Body of pancreas (tissue), 4 donors: ENCODE results near the gene KCNK17. TPM values are rescaled to one million over a fixed set of nuclear protein-coding genes. Genes with fewer than 3 reads are reported as not detected.

Experiments used
- ATAC-seq: fragments of 150-250 bp; one replicate; pipeline ENCODE4 v1.9.1; 2016
- DNase-seq, 4 donors: peaks; one replicate each; pipeline ENCODE4 v3.0.0-alpha.2; 2019
- H3K27ac ChIP-seq, 4 donors: fragments of 200-600 bp; sonication (generic); 1 replicate in 3 of 4; 2 replicates in 1 of 4; pipeline versions ENCODE4 v1.5.1 to v1.6.1; 2016 to 2019; ENCODE audit warnings: mild to moderate bottlenecking in 1 of 4, mixed read lengths in 1 of 4, moderate library complexity in 1 of 4
- H3K27me3 ChIP-seq, 2 donors: fragments of 200-600 bp; sonication (generic); one replicate each; pipeline ENCODE4 v1.6.0; 2016; ENCODE audit warnings: mild to moderate bottlenecking in 1 of 2
- H3K36me3 ChIP-seq, 2 donors: fragments of 200-600 bp; sonication (generic); replicated peaks in 1 of 2; 2 replicates each; pipeline ENCODE4 v1.5.1; 2016; ENCODE audit warnings: low read depth in 2 of 2; ENCODE audit not compliant: insufficient read depth in 1 of 2
- H3K4me1 ChIP-seq: fragments of 200-600 bp; sonication (generic); one replicate; pipeline ENCODE4 v1.6.0; 2016
- H3K4me3 ChIP-seq, 2 donors: fragments of 200-600 bp; sonication (generic); 1 replicate in 1 of 2; 2 replicates in 1 of 2; pipeline ENCODE4 v1.5.1; 2016 to 2019
- H3K9me3 ChIP-seq, 3 donors: fragments of 200-600 bp; sonication (generic); 1 replicate in 2 of 3; 2 replicates in 1 of 3; pipeline ENCODE4 v1.5.1; 2016
- POLR2A ChIP-seq, 3 donors: fragments of 450-650 bp; IDR thresholded peaks; one replicate each; pipeline ENCODE4 v1.6.1; 2016; ENCODE audit warnings: antibody characterized with exemption in 3 of 3, mild to moderate bottlenecking in 2 of 3
- whole genome bisulfite sequencing, 2 donors: methylation state at CpG; one replicate each; pipeline ENCODE4 v1.1.5; 2017; 5-methylcytosine and 5-hydroxymethylcytosine counted together
- intact Hi-C: fragments of 100-400 bp; cut with DNase I; formaldehyde crosslinking; loops from one replicate; pipeline ENCODE4 v1.15.1; 2023
- total RNA-seq, 2 donors: library from RNA; depleted of rRNA; stranded (reverse); fragments of >200 nt; gene quantifications; one replicate each; pipeline ENCODE4 v1.1.0, GENCODE V29; 2016
- TF ChIP-seq, protein P1 (sequence below), 7 experiments: fragments of 450-650 bp in 4 of 7; fragments of 200-600 bp in 3 of 7; sonication (generic) in 3 of 7; IDR thresholded peaks; one replicate each; pipeline ENCODE4 v1.5.1; 2016 to 2019; ENCODE audit warnings: antibody characterized with exemption in 7 of 7

The KCNK17 gene
- total RNA-seq, 2 donors from 2014 or later, result 1.6 to 2.3 TPM

DNA sequence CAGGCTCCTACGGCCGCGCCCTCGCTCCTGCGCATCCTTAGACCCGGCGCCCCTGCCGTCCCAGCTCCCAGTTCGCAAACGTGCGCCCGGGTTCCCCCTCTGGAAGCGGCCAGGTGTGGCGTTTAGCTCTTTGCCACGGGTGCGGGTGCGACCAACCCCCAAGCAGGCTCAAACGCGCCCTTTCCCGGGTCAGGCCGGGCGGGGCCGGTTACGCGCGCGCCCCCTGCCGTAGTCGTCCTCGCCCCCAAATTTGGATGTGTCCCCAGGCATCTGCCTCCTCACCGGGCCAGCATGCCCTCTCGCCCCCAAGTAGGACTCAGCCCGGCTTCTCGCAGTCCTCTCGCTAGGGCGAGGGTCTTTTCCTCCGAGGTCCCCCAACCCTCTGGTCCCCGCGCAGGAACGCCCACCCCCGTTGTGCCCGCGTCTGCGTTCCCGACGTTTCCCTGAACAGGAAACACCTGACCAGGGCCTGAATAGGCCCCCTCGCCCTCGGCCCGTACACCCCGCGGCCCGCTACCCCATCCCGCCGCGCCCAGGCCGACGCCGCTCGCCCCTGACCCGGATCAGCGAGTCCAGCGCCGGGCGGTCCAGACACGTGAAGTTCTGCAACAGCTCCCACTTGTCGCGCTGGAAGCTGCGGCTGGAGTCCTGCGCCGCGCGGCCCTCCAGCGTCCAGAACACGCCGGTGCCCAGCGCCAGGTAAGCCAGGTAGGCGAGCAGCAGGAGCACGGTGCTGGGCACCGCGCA is 520 bp downstream of the KCNK17 start:
- no peak for TF ChIP-seq POLR2A (IDR thresholded peaks at IDR 0.05)
- TF ChIP-seq, protein P1, sequence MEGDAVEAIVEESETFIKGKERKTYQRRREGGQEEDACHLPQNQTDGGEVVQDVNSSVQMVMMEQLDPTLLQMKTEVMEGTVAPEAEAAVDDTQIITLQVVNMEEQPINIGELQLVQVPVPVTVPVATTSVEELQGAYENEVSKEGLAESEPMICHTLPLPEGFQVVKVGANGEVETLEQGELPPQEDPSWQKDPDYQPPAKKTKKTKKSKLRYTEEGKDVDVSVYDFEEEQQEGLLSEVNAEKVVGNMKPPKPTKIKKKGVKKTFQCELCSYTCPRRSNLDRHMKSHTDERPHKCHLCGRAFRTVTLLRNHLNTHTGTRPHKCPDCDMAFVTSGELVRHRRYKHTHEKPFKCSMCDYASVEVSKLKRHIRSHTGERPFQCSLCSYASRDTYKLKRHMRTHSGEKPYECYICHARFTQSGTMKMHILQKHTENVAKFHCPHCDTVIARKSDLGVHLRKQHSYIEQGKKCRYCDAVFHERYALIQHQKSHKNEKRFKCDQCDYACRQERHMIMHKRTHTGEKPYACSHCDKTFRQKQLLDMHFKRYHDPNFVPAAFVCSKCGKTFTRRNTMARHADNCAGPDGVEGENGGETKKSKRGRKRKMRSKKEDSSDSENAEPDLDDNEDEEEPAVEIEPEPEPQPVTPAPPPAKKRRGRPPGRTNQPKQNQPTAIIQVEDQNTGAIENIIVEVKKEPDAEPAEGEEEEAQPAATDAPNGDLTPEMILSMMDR (IDR thresholded peaks at IDR 0.05), result no peak
- Histone ChIP-seq H3K36me3 (no peaks in the 10 kb centered on the region), H3K27ac (no peak overlapping the region), H3K9me3 (no peaks in the 10 kb centered on the region), H3K4me3 (no peak overlapping the region), H3K4me1 (peaks cover 18% of the 10 kb centered on the region), H3K27me3 (peaks cover 0 to 4% of the 10 kb centered on the region in 2 donors)
- 0 to 3% methylated on average over 3 to 58 of the region's 80 CpGs for WGBS, 2 donors
- intact Hi-C loops, result loop anchor here (10.0 kb wide), 1 partner anchor 439 kb away; no protein-coding TSS in a partner anchor
- ATAC-seq, result peak; percentile 25
- peak in 2 of 4 donors; percentile 44 to 46 for DNase-seq

DNA sequence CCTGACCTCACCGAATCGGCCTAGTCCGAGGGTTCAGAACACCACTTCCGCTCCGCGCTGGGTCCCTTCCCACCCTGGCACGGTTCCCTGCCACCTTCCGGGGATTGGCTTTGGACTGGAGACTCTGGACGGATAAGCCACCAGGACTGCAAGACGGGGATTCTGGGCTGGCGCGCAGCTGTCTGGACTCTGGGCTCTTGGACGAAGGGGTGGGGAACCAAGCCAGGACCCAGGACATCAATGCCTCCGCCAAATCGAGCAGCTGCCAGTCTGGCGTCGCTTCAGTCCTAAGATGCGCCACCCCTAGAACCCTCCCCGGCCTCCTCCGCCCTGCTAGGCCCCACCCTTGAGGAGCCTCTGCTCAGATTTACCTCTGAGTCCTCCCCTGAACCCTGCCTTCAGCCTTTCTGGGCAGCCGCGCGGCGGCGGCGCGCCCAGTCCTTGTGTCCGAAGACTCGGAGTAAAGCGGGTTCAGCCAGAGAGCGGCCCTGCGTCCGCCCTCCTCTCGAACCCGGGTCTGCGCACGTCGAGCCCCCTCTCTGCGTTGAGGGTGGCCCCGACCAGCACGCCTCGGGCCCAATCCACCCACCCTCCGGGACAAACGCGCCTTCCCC is 1.2 kb downstream of the KCNK17 start:
- TF ChIP-seq POLR2A (IDR thresholded peaks at IDR 0.05), result no peak
- TF ChIP-seq, protein P1 (IDR thresholded peaks at IDR 0.05), result no peak
- 23 to 40% methylated on average over 3 to 45 of the region's 45 CpGs for WGBS, 2 donors
- peaks cover 0 to 4% of the 10 kb centered on the region in 2 donors for H3K27me3 ChIP-seq
- peaks cover 18% of the 10 kb centered on the region for H3K4me1 ChIP-seq
- no peaks in the 10 kb centered on the region for H3K36me3 ChIP-seq
- ATAC-seq (no peak), DNase-seq (peak in 2 of 4 donors; percentile 44 to 64)
- no peaks in the 10 kb centered on the region for H3K9me3 ChIP-seq
- intact Hi-C loops, result loop anchor here (10.0 kb wide), 1 partner anchor 438 kb away; no protein-coding TSS in a partner anchor
- no peak overlapping the region for H3K27ac ChIP-seq
- no peak overlapping the region for H3K4me3 ChIP-seq

DNA sequence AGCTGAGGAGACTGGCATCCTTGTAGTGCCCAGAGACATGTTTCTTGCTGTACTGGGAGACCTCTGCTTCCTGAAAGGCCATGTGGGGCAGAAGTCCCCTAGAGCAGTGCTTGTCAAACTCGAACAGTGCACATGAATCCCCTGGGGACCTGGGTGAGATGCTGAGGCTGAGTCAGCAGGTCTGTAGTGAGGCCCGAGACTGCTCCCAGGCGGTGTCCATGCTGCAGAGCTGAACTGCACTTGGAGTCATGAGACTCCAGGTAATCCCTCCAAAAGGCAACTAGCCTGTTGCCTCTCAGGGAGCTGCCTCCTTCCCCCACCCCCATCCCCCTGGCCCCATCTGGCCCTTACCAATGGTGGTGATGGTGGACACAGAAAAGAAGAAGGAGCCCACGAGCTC is 3.7 kb downstream of the KCNK17 start:
- peaks cover 0 to 4% of the 10 kb centered on the region in 2 donors for H3K27me3 ChIP-seq
- H3K4me1 ChIP-seq, result peaks cover 18% of the 10 kb centered on the region
- H3K27ac ChIP-seq, result no peak overlapping the region
- intact Hi-C loops, result loop anchor here (10.0 kb wide), 1 partner anchor 436 kb away; no protein-coding TSS in a partner anchor
- no peak overlapping the region for H3K4me3 ChIP-seq
- H3K9me3 ChIP-seq, result no peaks in the 10 kb centered on the region
- WGBS, 2 donors, result 55 to 90% methylated on average over 2 to 4 of the region's 4 CpGs
- no peaks in the 10 kb centered on the region for H3K36me3 ChIP-seq
- ATAC-seq (no peak), DNase-seq (no peak)
- no peak for TF ChIP-seq POLR2A (IDR thresholded peaks at IDR 0.05)
- TF ChIP-seq, protein P1 (IDR thresholded peaks at IDR 0.05), result no peak

DNA sequence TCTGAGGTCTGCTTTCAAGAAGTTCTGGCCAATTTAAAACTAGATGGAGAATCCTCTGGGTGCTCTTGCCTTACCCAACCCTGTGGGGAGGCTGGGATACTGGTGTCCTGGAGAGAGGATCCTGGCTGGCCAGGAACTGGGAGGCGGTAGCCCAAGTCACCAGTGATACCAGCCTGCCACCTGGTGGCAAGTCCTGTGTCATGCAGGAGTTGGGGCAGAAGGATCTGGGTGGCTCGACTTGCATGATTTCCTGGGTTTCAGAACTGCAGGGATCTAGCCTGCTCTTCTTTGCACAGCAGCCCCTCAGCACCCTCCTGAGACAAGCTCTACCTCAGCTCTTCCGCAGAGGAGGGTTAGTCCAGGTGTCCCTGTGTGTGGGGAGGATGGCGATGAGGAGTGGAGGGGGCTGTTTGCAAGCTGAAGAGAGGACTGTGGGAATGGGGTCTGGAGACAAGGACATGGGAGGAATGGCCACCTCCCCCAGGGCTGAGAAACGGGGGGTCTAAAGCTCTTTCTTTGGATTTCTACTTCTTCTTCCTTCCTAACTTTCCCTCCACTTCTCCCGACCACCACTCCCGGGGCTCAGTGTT is 4.2 kb downstream of the KCNK17 start:
- Histone ChIP-seq H3K9me3 (no peaks in the 10 kb centered on the region), H3K27ac (no peak overlapping the region), H3K4me1 (peaks cover 18% of the 10 kb centered on the region), H3K27me3 (peaks cover 0 to 4% of the 10 kb centered on the region in 2 donors), H3K36me3 (no peaks in the 10 kb centered on the region), H3K4me3 (no peak overlapping the region)
- intact Hi-C loops, result loop anchor here (10.0 kb wide), 2 partner anchors 315 to 435 kb away; no protein-coding TSS in a partner anchor
- peak; percentile 82 for ATAC-seq
- TF ChIP-seq POLR2A (IDR thresholded peaks at IDR 0.05), result no peak
- TF ChIP-seq, protein P1 (IDR thresholded peaks at IDR 0.05), result peak; percentile 85 to 94 (median 93)
- WGBS, 2 donors, result 32 to 42% methylated on average over 6 to 7 of the region's 7 CpGs
- DNase-seq, result peak; percentile 79 to 85 (median 82)
